Uterus (tissue), 4 donors: ENCODE measurements around the gene RNASE11. TPM values are rescaled to one million over a fixed set of nuclear protein-coding genes. Genes with fewer than 3 reads are reported as not detected.

Source experiments
- DNase-seq, 2 donors: peaks; one replicate each; pipeline ENCODE4 v3.0.0-alpha.2; 2019 to 2020
- H3K27ac ChIP-seq, 2 donors: fragments of 200-600 bp; sonication (generic); 1 replicate in 1 of 2; 2 replicates in 1 of 2; pipeline ENCODE4 v1.5.1; 2016 to 2018
- H3K27me3 ChIP-seq, 2 donors: fragments of 200-600 bp; sonication (generic); one replicate each; pipeline ENCODE4 v1.5.1; 2018 to 2019; ENCODE audit warnings: control low read depth in 1 of 2
- H3K36me3 ChIP-seq, 2 donors: fragments of 200-600 bp; sonication (generic); one replicate each; pipeline ENCODE4 v1.5.1; 2019; ENCODE audit warnings: control low read depth in 1 of 2
- H3K4me1 ChIP-seq, 2 donors: fragments of 200-600 bp; sonication (generic); one replicate each; pipeline ENCODE4 v1.5.1; 2018 to 2019; ENCODE audit warnings: control low read depth in 1 of 2
- H3K4me3 ChIP-seq, 2 donors: fragments of 200-600 bp; sonication (generic); 1 replicate in 1 of 2; 2 replicates in 1 of 2; pipeline ENCODE4 v1.5.1; 2018 to 2019; ENCODE audit warnings: mild to moderate bottlenecking in 1 of 2
- H3K9me3 ChIP-seq, 2 donors: fragments of 200-600 bp; sonication (generic); one replicate each; pipeline ENCODE4 v1.5.1; 2019; ENCODE audit warnings: control low read depth in 1 of 2
- POLR2A ChIP-seq, 2 donors: fragments of 450-650 bp; IDR thresholded peaks; one replicate each; pipeline ENCODE4 v1.6.1; 2016; ENCODE audit warnings: antibody characterized with exemption in 2 of 2, mild to moderate bottlenecking in 1 of 2, moderate library complexity in 1 of 2
- intact Hi-C: fragments of 100-400 bp; cut with DNase I; formaldehyde crosslinking; loops from one replicate; pipeline ENCODE4 v1.15.1; 2023; ENCODE audit warnings: low total_unique reads
- total RNA-seq, 4 donors: library from RNA; depleted of rRNA in 3 of 4; stranded (reverse); fragments of >200 nt in 3 of 4; gene quantifications; one replicate each; pipeline versions ENCODE4 v1.1.0 to v1.2.4, GENCODE V29; 2014 to 2023
- TF ChIP-seq, protein P1 (sequence below), 4 experiments: fragments of 200-600 bp in 2 of 4; fragments of 450-650 bp in 2 of 4; sonication (generic) in 2 of 4; IDR thresholded peaks; one replicate each; pipeline ENCODE4 v1.5.1; 2016 to 2019; ENCODE audit warnings: antibody characterized with exemption in 4 of 4, mild to moderate bottlenecking in 2 of 4, moderate library complexity in 1 of 4
- donor health status: DM: yes; HTN: yes; CAD: no.

RNASE11 gene
- total RNA-seq, 4 donors from 2014 or later = not detected

- TF ChIP-seq, protein P1, sequence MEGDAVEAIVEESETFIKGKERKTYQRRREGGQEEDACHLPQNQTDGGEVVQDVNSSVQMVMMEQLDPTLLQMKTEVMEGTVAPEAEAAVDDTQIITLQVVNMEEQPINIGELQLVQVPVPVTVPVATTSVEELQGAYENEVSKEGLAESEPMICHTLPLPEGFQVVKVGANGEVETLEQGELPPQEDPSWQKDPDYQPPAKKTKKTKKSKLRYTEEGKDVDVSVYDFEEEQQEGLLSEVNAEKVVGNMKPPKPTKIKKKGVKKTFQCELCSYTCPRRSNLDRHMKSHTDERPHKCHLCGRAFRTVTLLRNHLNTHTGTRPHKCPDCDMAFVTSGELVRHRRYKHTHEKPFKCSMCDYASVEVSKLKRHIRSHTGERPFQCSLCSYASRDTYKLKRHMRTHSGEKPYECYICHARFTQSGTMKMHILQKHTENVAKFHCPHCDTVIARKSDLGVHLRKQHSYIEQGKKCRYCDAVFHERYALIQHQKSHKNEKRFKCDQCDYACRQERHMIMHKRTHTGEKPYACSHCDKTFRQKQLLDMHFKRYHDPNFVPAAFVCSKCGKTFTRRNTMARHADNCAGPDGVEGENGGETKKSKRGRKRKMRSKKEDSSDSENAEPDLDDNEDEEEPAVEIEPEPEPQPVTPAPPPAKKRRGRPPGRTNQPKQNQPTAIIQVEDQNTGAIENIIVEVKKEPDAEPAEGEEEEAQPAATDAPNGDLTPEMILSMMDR (IDR thresholded peaks at IDR 0.05) = peak; percentile 76 to 95 (median 80)
- TF ChIP-seq POLR2A (IDR thresholded peaks at IDR 0.05) = peak; percentile 28 to 29
- Histone ChIP-seq H3K27ac (peak overlapping the region; percentile 83 to 91), H3K9me3 (no peaks in the 10 kb centered on the region), H3K36me3 (no peaks in the 10 kb centered on the region), H3K4me3 (peak overlapping the region; percentile 52 to 59), H3K27me3 (no peaks in the 10 kb centered on the region), H3K4me1 (peaks cover 0 to 5% of the 10 kb centered on the region in 2 donors)
- intact Hi-C loops = loop anchor here (2.0 kb wide), 1 partner anchor 69 kb away; no protein-coding TSS in a partner anchor
- peak; percentile 86 to 88 for DNase-seq
Observed at GRCh38 chr14:20613094-20614037, 25.6 kb upstream of the RNASE11 start.

DNA sequence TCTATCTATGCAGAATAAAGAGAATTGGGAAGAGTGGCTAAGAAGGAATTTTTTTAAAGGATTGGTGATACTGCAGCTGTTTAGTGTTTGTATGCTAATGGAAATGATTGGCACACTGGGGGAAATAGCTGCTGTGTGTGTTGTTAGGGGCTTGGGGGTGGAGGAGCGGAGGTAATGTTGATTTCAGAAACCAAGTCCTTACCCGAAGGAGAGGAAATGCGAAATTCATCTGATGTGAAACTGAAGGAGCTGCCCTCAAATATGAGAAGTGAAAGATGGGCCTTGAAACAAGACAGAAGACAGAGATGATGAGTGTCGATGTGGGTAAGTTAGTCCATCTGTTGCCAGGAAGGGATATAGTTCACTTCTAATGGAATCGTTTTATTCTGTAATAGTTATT, 24.6 kb upstream of the RNASE11 start:
- H3K9me3 ChIP-seq = no peaks in the 10 kb centered on the region
- no peaks in the 10 kb centered on the region for H3K36me3 ChIP-seq
- intact Hi-C loops = no loop called here
- H3K27me3 ChIP-seq = no peaks in the 10 kb centered on the region
- H3K4me3 ChIP-seq = no peak overlapping the region
- no peak for DNase-seq
- H3K27ac ChIP-seq = peak overlapping the region in 1 of 2 donors; percentile 91
- TF ChIP-seq, protein P1 (IDR thresholded peaks at IDR 0.05) = no peak
- H3K4me1 ChIP-seq = peaks cover 0 to 5% of the 10 kb centered on the region in 2 donors

- Histone ChIP-seq H3K4me3 (no peak overlapping the region), H3K9me3 (no peaks in the 10 kb centered on the region), H3K36me3 (no peaks in the 10 kb centered on the region), H3K27me3 (no peaks in the 10 kb centered on the region), H3K4me1 (peaks cover 0 to 5% of the 10 kb centered on the region in 2 donors), H3K27ac (no peak overlapping the region)
- no peak for TF ChIP-seq POLR2A (IDR thresholded peaks at IDR 0.05)
- TF ChIP-seq, protein P1 (IDR thresholded peaks at IDR 0.05) = no peak
- intact Hi-C loops = no loop called here
- DNase-seq = no peak
Observed at GRCh38 chr14:20611277-20611676, 23.5 kb upstream of the RNASE11 start.

DNA sequence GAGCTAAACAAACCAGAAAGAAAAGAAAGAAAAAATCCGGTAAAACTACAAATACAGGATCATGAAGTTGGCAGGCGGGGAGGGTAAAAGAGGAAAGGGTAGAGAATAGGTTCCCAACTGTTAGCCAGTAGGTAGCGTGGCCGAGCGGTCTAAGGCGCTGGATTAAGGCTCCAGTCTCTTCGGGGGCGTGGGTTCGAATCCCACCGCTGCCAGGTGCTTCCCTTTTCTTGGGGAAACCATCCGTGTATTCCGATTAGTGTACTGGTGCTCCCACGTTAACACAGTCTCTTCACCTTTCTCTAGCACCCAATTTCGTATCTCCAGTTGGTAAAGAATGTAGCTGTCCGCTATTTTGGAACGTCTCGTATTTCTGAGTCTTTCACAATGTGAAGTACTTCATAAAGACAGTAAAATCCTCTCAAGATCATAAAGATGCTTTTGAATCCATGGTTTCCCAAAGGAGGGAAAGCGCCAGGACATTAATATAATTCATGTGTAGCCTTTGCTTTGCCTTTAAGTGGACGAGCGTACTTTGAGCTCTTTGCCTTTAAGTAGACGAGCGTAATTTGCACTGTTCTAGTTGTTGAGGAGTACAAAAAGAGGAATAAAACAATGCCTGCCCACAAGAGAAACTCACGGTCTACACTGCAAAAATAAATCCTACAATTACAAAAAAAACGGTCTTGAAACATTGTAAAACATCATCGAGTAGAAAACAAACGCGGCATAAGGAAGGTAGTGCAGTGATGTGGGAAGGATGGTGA, 22.4 kb upstream of the RNASE11 start:
- H3K36me3 ChIP-seq = no peaks in the 10 kb centered on the region
- H3K27ac ChIP-seq = peak overlapping the region; percentile 85 to 97
- peak overlapping the region; percentile 86 to 95 for H3K4me3 ChIP-seq
- no peaks in the 10 kb centered on the region for H3K27me3 ChIP-seq
- intact Hi-C loops = no loop called here
- DNase-seq = peak; percentile 86 to 89
- H3K4me1 ChIP-seq = peaks cover 0 to 5% of the 10 kb centered on the region in 2 donors
- no peaks in the 10 kb centered on the region for H3K9me3 ChIP-seq
- TF ChIP-seq, protein P1 (IDR thresholded peaks at IDR 0.05) = peak in 1 of 4 experiments; percentile 5
- TF ChIP-seq POLR2A (IDR thresholded peaks at IDR 0.05) = no peak
